ENCODE measurements around the gene ARHGDIG.

Gene ARHGDIG

DNA sequence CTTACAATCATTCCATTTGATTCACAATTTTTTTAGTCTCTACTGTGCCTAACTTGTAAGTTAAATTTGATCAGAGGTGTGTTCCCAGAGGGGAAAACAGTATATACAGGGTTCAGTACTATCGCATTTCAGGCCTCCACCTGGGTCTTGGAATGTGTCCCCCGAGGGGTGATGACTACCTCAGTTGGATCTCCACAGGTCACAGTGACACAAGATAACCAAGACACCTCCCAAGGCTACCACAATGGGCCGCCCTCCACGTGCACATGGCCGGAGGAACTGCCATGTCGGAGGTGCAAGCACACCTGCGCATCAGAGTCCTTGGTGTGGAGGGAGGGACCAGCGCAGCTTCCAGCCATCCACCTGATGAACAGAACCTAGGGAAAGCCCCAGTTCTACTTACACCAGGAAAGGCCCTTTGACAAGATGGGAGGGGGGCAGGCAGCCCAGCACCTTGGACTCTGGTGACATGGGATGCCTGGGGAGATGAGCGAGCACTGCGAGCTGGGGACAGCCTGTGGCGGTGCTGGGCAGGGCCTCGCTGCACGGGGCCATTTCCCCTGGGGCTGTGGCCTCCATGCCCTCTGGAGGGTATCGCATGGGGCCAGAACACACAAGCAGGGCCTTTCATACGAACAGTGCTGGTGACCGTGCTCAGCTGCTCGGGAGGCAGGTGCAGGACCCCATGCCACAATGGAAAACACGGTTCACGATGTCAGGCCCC is 36.5 kb downstream of the ARHGDIG start:
- peaks cover 0 to 8% (median 0%) of the 10 kb centered on the region in 4 donors for H3K4me1 ChIP-seq
- no peak overlapping the region for H3K4me3 ChIP-seq
- no peaks in the 10 kb centered on the region for H3K27me3 ChIP-seq
- no peaks in the 10 kb centered on the region for H3K9me3 ChIP-seq
- DNase-seq = no peak
- TF ChIP-seq, protein P1, sequence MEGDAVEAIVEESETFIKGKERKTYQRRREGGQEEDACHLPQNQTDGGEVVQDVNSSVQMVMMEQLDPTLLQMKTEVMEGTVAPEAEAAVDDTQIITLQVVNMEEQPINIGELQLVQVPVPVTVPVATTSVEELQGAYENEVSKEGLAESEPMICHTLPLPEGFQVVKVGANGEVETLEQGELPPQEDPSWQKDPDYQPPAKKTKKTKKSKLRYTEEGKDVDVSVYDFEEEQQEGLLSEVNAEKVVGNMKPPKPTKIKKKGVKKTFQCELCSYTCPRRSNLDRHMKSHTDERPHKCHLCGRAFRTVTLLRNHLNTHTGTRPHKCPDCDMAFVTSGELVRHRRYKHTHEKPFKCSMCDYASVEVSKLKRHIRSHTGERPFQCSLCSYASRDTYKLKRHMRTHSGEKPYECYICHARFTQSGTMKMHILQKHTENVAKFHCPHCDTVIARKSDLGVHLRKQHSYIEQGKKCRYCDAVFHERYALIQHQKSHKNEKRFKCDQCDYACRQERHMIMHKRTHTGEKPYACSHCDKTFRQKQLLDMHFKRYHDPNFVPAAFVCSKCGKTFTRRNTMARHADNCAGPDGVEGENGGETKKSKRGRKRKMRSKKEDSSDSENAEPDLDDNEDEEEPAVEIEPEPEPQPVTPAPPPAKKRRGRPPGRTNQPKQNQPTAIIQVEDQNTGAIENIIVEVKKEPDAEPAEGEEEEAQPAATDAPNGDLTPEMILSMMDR (IDR thresholded peaks at IDR 0.05) = no peak
- peaks cover 19 to 43% (median 37%) of the 10 kb centered on the region in 3 donors for H3K36me3 ChIP-seq
- intact Hi-C loops (cut with DNase I; ENCODE audit: low total_unique reads) = no loop called here
- H3K27ac ChIP-seq = no peak overlapping the region

GRCh38 chr16:317583-317982 is 37.2 kb downstream of the ARHGDIG start:
- intact Hi-C loops (cut with DNase I; ENCODE audit: low total_unique reads) = no loop called here
- Histone ChIP-seq H3K4me3 (no peak overlapping the region), H3K27ac (no peak overlapping the region), H3K9me3 (no peaks in the 10 kb centered on the region), H3K27me3 (no peaks in the 10 kb centered on the region), H3K36me3 (peaks cover 17 to 39% (median 34%) of the 10 kb centered on the region in 3 donors), H3K4me1 (peaks cover 0 to 8% (median 0%) of the 10 kb centered on the region in 4 donors)
- no peak for DNase-seq
- TF ChIP-seq, protein P1 (IDR thresholded peaks at IDR 0.05) = no peak

DNA sequence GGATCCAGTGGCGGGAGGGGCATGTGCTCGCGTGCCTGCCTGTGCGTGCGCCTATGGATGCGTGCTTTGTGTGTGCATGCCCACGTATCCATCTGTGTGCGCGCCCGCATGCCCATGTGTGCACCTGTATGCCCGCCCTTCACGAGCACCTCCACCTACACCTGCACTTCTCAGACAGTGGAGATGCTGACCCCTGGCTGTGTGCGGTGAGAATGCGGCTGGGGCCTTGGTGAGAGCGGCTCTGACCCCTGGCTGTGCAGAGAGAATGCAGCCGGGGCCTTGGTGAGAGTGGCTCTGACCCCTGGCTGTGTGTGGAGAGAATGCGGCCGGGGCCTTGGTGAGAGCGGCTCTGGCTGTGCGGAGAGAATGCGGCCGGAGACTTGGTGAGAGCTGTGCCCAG is 38.2 kb downstream of the ARHGDIG start:
- intact Hi-C loops (cut with DNase I; ENCODE audit: low total_unique reads) = no loop called here
- DNase-seq = no peak
- Histone ChIP-seq H3K9me3 (no peaks in the 10 kb centered on the region), H3K27me3 (no peaks in the 10 kb centered on the region), H3K27ac (no peak overlapping the region), H3K36me3 (peaks cover 8 to 29% (median 24%) of the 10 kb centered on the region in 3 donors), H3K4me3 (no peak overlapping the region), H3K4me1 (peaks cover 0 to 8% (median 0%) of the 10 kb centered on the region in 4 donors)
- TF ChIP-seq, protein P1 (IDR thresholded peaks at IDR 0.05) = no peak

GRCh38 chr16:320206-320605 is 39.8 kb downstream of the ARHGDIG start:
- TF ChIP-seq, protein P1 (IDR thresholded peaks at IDR 0.05) = no peak
- intact Hi-C loops (cut with DNase I; ENCODE audit: low total_unique reads) = no loop called here
- Histone ChIP-seq H3K27ac (no peak overlapping the region), H3K4me1 (peaks cover 0 to 12% (median 4%) of the 10 kb centered on the region in 4 donors), H3K9me3 (no peaks in the 10 kb centered on the region), H3K4me3 (no peak overlapping the region), H3K27me3 (no peaks in the 10 kb centered on the region), H3K36me3 (peaks cover 0 to 27% (median 13%) of the 10 kb centered on the region in 3 donors)
- DNase-seq = no peak

GRCh38 chr16:321532-321931 is 41.1 kb downstream of the ARHGDIG start:
- TF ChIP-seq, protein P1 (IDR thresholded peaks at IDR 0.05) = no peak
- no peak for DNase-seq
- Histone ChIP-seq H3K9me3 (no peaks in the 10 kb centered on the region), H3K27me3 (no peaks in the 10 kb centered on the region), H3K4me1 (peaks cover 0 to 18% (median 4%) of the 10 kb centered on the region in 4 donors), H3K4me3 (no peak overlapping the region), H3K36me3 (peaks cover 0 to 31% (median 15%) of the 10 kb centered on the region in 3 donors), H3K27ac (no peak overlapping the region)
- intact Hi-C loops (cut with DNase I; ENCODE audit: low total_unique reads) = no loop called here
